Ovary (tissue), 9 donors: Measurements from ENCODE around the gene LDB2. TPM values are rescaled to one million over a fixed set of nuclear protein-coding genes. Genes with fewer than 3 reads are reported as not detected.

ENCODE experiments used
- DNase-seq, 5 donors: peaks; one replicate each; pipeline ENCODE4 v3.0.0-alpha.2; 2019 to 2020
- H3K27ac ChIP-seq, 2 donors: fragments of 200-600 bp; one replicate each; pipeline versions ENCODE4 v1.5.1 to v1.8.0; 2019 to 2022
- H3K27me3 ChIP-seq: fragments of 200-600 bp; one replicate; pipeline ENCODE4 v1.8.0; 2022
- H3K36me3 ChIP-seq: fragments of 200-600 bp; sonication (generic); one replicate; pipeline ENCODE4 v1.5.1; 2019
- H3K4me1 ChIP-seq: one replicate; pipeline ENCODE4 v1.8.1; 2013; ENCODE audit warnings: mild to moderate bottlenecking, moderate library complexity; ENCODE audit not compliant: insufficient read depth
- H3K4me3 ChIP-seq: fragments of 200-600 bp; sonication (generic); one replicate; pipeline ENCODE4 v1.5.1; 2017
- H3K9me3 ChIP-seq, 2 donors: fragments of 200-600 bp in 1 of 2; sonication (generic) in 1 of 2; one replicate each; pipeline versions ENCODE4 v1.5.1 to v1.8.1; 2013 to 2019; ENCODE audit warnings: mild to moderate bottlenecking in 1 of 2, moderate library complexity in 1 of 2
- CTCF ChIP-seq, 3 donors: fragments of 450-650 bp in 2 of 3; fragments of 200-600 bp in 1 of 3; IDR thresholded peaks; one replicate each; pipeline versions ENCODE4 v1.5.1 to v1.8.0; 2016 to 2022; ENCODE audit warnings: antibody characterized with exemption in 3 of 3, mild to moderate bottlenecking in 1 of 3
- EP300 ChIP-seq: sonication (generic); formaldehyde crosslinking; IDR thresholded peaks from one replicate; pipeline ENCODE4 v1.6.1; 2017; ENCODE audit warnings: antibody characterized with exemption
- POLR2A ChIP-seq: fragments of 450-650 bp; IDR thresholded peaks from one replicate; pipeline ENCODE4 v1.6.1; 2017; ENCODE audit warnings: antibody characterized with exemption, mild to moderate bottlenecking, moderate library complexity
- WGBS, 3 donors: extraction: QIAGEN DNeasy Blood & Tissue Kit in 1 of 3; methylation state at CpG; one replicate each; pipeline versions ENCODE4 v1.1.5 to v1.1.7; 2013 to 2017; 5-methylcytosine and 5-hydroxymethylcytosine counted together
- intact Hi-C, 4 donors: fragments of 100-400 bp; cut with DNase I; formaldehyde crosslinking; loops; one replicate each; pipeline versions ENCODE4 v1.11.0 to v1.15.1; 2022 to 2023
- polyA plus RNA-seq, 2 donors: library from polyadenylated mRNA; stranded (reverse); fragments of 200-250 nt in 1 of 2; fragments of 350-450 nt in 1 of 2; fragmentation: Illumina TruSeq in 1 of 2; extraction: RNeasy Lipid Tissue Mini Kit (QIAGEN cat#74804) in 1 of 2; gene quantifications; one replicate each; pipeline ENCODE4 v1.2.3, GENCODE V29; 2013 to 2014
- total RNA-seq, 7 donors: library from RNA; depleted of rRNA in 2 of 7; stranded (reverse); fragments of >200 nt in 2 of 7; fragmentation: NEBNext Ultra II Directional in 3 of 7; extraction: Animal tissue kit (Norgen Biotek cat#: 25700) in 3 of 7; gene quantifications; one replicate each; pipeline versions ENCODE4 v1.1.0 to v1.2.4, GENCODE V29; 2016 to 2023
- donor health status: DM: no; HTN: no; CAD: no; lungs with moderate emphysema.
- donor health status: DM: no; HTN: no; CAD: no.
- donor health status: Bipolar disorder and iron deficiency.
- donor health status: DM: yes; HTN: yes; CAD: no.
- donor health status: DM: no; HTN: no; CAD: no.
- donor health status: DM: yes; HTN: yes; CAD: no.

Gene LDB2
- total and polyA plus RNA-seq, 9 donors, result 17.0 to 89.1 (median 27.4) TPM

- H3K9me3 ChIP-seq, result peaks cover 0 to 6% of the 10 kb centered on the region in 2 donors
- H3K27me3 ChIP-seq, result no peaks in the 10 kb centered on the region
- WGBS, 3 donors, result 78 to 86% (median 84%) methylated on average over 7 of the region's 7 CpGs
- TF ChIP-seq CTCF (IDR thresholded peaks at IDR 0.05) (no peak), EP300 (no peak), POLR2A (no peak)
- no peaks in the 10 kb centered on the region for H3K36me3 ChIP-seq
- H3K4me1 ChIP-seq, result no peaks in the 10 kb centered on the region
- no peak for DNase-seq
- intact Hi-C loops, result no loop called here
- no peak overlapping the region for H3K27ac ChIP-seq
- H3K4me3 ChIP-seq, result no peak overlapping the region
Observed at GRCh38 chr4:16505726-16506125, 392.7 kb downstream of the LDB2 start.

- H3K9me3 ChIP-seq, result peaks cover 0 to 8% of the 10 kb centered on the region in 2 donors
- H3K27ac ChIP-seq, result no peak overlapping the region
- TF ChIP-seq CTCF (IDR thresholded peaks at IDR 0.05) (no peak), POLR2A (no peak), EP300 (no peak)
- no peaks in the 10 kb centered on the region for H3K27me3 ChIP-seq
- no peak overlapping the region for H3K4me3 ChIP-seq
- no peak for DNase-seq
- 92 to 97% (median 93%) methylated on average over 2 of the region's 2 CpGs for WGBS, 3 donors
- H3K36me3 ChIP-seq, result no peaks in the 10 kb centered on the region
- intact Hi-C loops, result no loop called here
- no peaks in the 10 kb centered on the region for H3K4me1 ChIP-seq
Observed at GRCh38 chr4:16505267-16505666, 393.2 kb downstream of the LDB2 start.

- Histone ChIP-seq H3K27ac (no peak overlapping the region), H3K4me1 (no peaks in the 10 kb centered on the region), H3K4me3 (no peak overlapping the region), H3K27me3 (no peaks in the 10 kb centered on the region), H3K36me3 (no peaks in the 10 kb centered on the region), H3K9me3 (peaks cover 0 to 8% of the 10 kb centered on the region in 2 donors)
- TF ChIP-seq CTCF (IDR thresholded peaks at IDR 0.05) (no peak), EP300 (no peak), POLR2A (no peak)
- WGBS, 3 donors, result 87 to 92% (median 90%) methylated on average over 4 of the region's 4 CpGs
- DNase-seq, result no peak
- intact Hi-C loops, result no loop called here
Observed at GRCh38 chr4:16503421-16504100, 394.9 kb downstream of the LDB2 start.

GRCh38 chr4:16498978-16499377 lies 399.5 kb downstream of the LDB2 start:
- intact Hi-C loops, result no loop called here

More at GRCh38 chr4:16498978-16499377, 399.5 kb downstream of the LDB2 start:
- no peaks in the 10 kb centered on the region for H3K36me3 ChIP-seq
- peaks cover 0 to 8% of the 10 kb centered on the region in 2 donors for H3K9me3 ChIP-seq
- TF ChIP-seq CTCF (IDR thresholded peaks at IDR 0.05), result no peak
- no peak for TF ChIP-seq POLR2A
- no peak for TF ChIP-seq EP300
- no peaks in the 10 kb centered on the region for H3K4me1 ChIP-seq
- H3K27ac ChIP-seq, result no peak overlapping the region
- no peak for DNase-seq
- no peaks in the 10 kb centered on the region for H3K27me3 ChIP-seq
- H3K4me3 ChIP-seq, result no peak overlapping the region
